BJ (cell line): ENCODE results near the gene L3MBTL4. TPM values are rescaled to one million over a fixed set of nuclear protein-coding genes. Genes with fewer than 3 reads are reported as not detected.

Experiments used
- CTCF ChIA-PET: fragments of 350-600 bp; formaldehyde crosslinking; extraction: SDS; loops from one replicate; lab custom pipeline; 2021; ENCODE audit warnings: antibody characterized with exemption, inconsistent platforms; lab: Yijun Ruan, JAX
- POLR2A ChIA-PET: fragments of 300-600 bp; sonication (Branson Sonifier 250); formaldehyde crosslinking; extraction: SDS; loops from one replicate; lab custom pipeline; 2021; ENCODE audit warnings: antibody characterized with exemption; lab: Charles Lee
- DNase-seq: peaks from one replicate; pipeline ENCODE4 v3.0.0-alpha.2; 2011; ENCODE audit warnings: low read depth
- H3K27me3 ChIP-seq: 2 replicates; pipeline ENCODE4 v1.6.0; 2011; ENCODE audit warnings: low read length; ENCODE audit not compliant: control insufficient read depth, insufficient read depth
- H3K36me3 ChIP-seq: 2 replicates; pipeline ENCODE4 v1.5.1; 2011; ENCODE audit warnings: low read length; ENCODE audit not compliant: control insufficient read depth, insufficient read depth
- H3K4me3 ChIP-seq: 2 replicates; pipeline ENCODE4 v1.5.1; 2011; ENCODE audit warnings: low read depth, mild to moderate bottlenecking, control low read depth, low read length
- CTCF ChIP-seq: IDR thresholded peaks from 2 replicates; pipeline ENCODE4 v1.5.1; 2011; ENCODE audit warnings: low read depth, mild to moderate bottlenecking, control low read depth, inconsistent platforms, low read length, moderate library complexity; ENCODE audit not compliant: insufficient read depth
- polyA plus RNA-seq: library from polyadenylated mRNA; depleted of rRNA; stranded (reverse); fragments of >200 nt; gene quantifications from 2 replicates; pipeline ENCODE4 v1.2.3, GENCODE V29; 2011
- small RNA-seq: library from RNA; depleted of rRNA; stranded (forward); fragments of <200 nt; gene quantifications from one replicate; pipeline ENCODE3, GENCODE V24; 2012; ENCODE audit warnings: low replicate concordance, low read depth; ENCODE audit not compliant: insufficient read length

The L3MBTL4 gene
- polyA plus RNA-seq, 1 experiment = not detected

GRCh38 chr18:5918205-5918858 is 496.4 kb downstream of the L3MBTL4 start:
- CTCF ChIA-PET = interaction anchor here (1.2 kb wide), 1 partner anchor 10 kb away, joined by 3 read pairs; no protein-coding TSS in a partner anchor
- no peak overlapping the region for H3K4me3 ChIP-seq
- no peak for DNase-seq
- no peaks in the 10 kb centered on the region for H3K36me3 ChIP-seq
- no peaks in the 10 kb centered on the region; the same call in 1 of the 2 replicates for H3K27me3 ChIP-seq
- POLR2A ChIA-PET = no interaction called here
- no peak for TF ChIP-seq CTCF

DNA sequence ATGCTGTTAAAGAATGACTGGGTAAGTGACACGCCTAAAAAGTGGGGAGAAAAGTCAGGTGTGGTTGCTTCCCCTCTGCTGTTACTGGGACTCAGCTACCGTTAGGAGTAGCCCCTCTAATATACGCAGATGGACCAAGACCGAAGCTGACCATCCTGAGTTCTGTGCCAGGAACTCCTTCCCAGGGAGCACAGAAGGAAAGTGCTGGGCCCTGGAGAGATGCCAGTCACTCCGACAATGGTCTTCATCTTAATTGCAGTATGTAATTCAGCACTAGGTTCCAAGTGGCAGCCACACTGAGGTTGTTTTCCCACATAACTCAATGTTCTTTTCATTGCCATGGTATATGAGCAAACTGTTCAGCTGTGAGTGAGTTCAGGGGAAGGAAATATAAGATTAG is 499.8 kb downstream of the L3MBTL4 start:
- H3K27me3 ChIP-seq = no peaks in the 10 kb centered on the region; the same call in 1 of the 2 replicates
- CTCF ChIA-PET = interaction anchor here (1.0 kb wide), 1 partner anchor 12 kb away, joined by 6 read pairs; no protein-coding TSS in a partner anchor
- POLR2A ChIA-PET = no interaction called here
- no peaks in the 10 kb centered on the region for H3K36me3 ChIP-seq
- DNase-seq = no peak
- TF ChIP-seq CTCF = no peak
- no peak overlapping the region for H3K4me3 ChIP-seq

GRCh38 chr18:5914016-5914415 is 500.7 kb downstream of the L3MBTL4 start:
- DNase-seq = no peak
- TF ChIP-seq CTCF = no peak
- ChIA-PET CTCF (no interaction called here), POLR2A (no interaction called here)
- Histone ChIP-seq H3K27me3 (no peaks in the 10 kb centered on the region; the same call in 1 of the 2 replicates), H3K36me3 (no peaks in the 10 kb centered on the region), H3K4me3 (no peak overlapping the region)

- no peaks in the 10 kb centered on the region; the same call in 1 of the 2 replicates for H3K27me3 ChIP-seq
- ChIA-PET CTCF (no interaction called here), POLR2A (no interaction called here)
- H3K4me3 ChIP-seq = no peak overlapping the region
- TF ChIP-seq CTCF = no peak
- no peaks in the 10 kb centered on the region for H3K36me3 ChIP-seq
- DNase-seq = no peak
Measured at GRCh38 chr18:5912566-5912965, 502.1 kb downstream of the L3MBTL4 start.

DNA sequence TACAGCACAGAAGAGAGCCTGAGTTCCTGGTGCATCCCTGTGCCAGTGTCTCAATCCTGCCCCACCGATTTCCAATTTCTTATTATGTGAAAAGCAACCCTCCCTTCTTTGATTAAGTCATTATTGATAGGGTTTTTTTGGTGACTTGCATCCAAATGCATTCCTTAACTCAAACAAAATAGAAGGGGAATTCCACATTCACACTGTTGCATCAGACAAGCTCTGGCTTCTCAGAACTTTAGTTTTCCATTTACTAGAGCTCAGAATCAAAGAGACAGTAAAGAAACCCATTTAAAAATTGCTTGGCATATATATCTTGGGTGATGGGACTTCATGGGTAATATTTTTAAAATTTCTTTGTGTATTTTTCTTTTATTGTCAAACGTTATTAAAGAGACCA is 505.6 kb downstream of the L3MBTL4 start:
- H3K36me3 ChIP-seq = no peaks in the 10 kb centered on the region
- CTCF ChIA-PET = interaction anchor here (1.5 kb wide), 1 partner anchor 9 kb away, joined by 3 read pairs; no protein-coding TSS in a partner anchor
- no peak for DNase-seq
- H3K27me3 ChIP-seq = no peaks in the 10 kb centered on the region; the same call in 1 of the 2 replicates
- no peak for TF ChIP-seq CTCF
- POLR2A ChIA-PET = no interaction called here
- H3K4me3 ChIP-seq = no peak overlapping the region

Small RNA genes lying within 50 kb of the gene (small RNA-seq; reads per million reads assigned to genes)
- gene RNU5F-3P (not detected), gene RNU6-349P (not detected)
